Vein endothelial cell (primary cell): ENCODE data around the gene TAF10. TPM values are rescaled to one million over a fixed set of nuclear protein-coding genes. Genes with fewer than 3 reads are reported as not detected.

Experiments used
- total RNA-seq: library from RNA; depleted of rRNA; stranded (reverse); fragments of >200 nt; gene quantifications from 2 replicates; pipeline ENCODE4 v1.2.3, GENCODE V29; 2012

TAF10 gene
- 20.3 and 26.8 TPM in 2 replicates for total RNA-seq

GRCh38 chr11:6612213-6613041, at the start of gene TAF10:
TSS of gene TAF10 (minus strand) at chr11:6612216. CDS start at chr11:6612189, 27 bp downstream.

GRCh38 chr11:6655790-6656583, 44.0 kb upstream of the TAF10 start, which contains the start of gene DCHS1:
TSS of gene DCHS1 (minus strand) at chr11:6655809. CDS start at chr11:6641613, 14,196 bp downstream.

GRCh38 chr11:6619004-6619745, 7.2 kb upstream of the TAF10 start, which contains the start of gene TPP1:
TSS of gene TPP1 (minus strand) at chr11:6619422. CDS start at chr11:6619400, 22 bp downstream.

GRCh38 chr11:6603287-6604080, 8.5 kb downstream of the TAF10 start, which contains the start of the genes ILK and RRP8:
TSS of gene ILK (plus strand) at chr11:6603774. CDS start at chr11:6604272, 498 bp downstream.
TSS of gene RRP8 (minus strand) at chr11:6603616. CDS start at chr11:6603502, 114 bp downstream.

Other genes starting within 250 kb of the TAF10 start
- 35.7 and 42.1 TPM in 2 replicates for gene SMPD1, start 221.7 kb downstream of the TAF10 start, total RNA-seq
- 38.1 and 57.8 TPM in 2 replicates for gene APBB1, start 193.1 kb downstream of the TAF10 start, total RNA-seq
- gene HPX, start 171.2 kb downstream of the TAF10 start, total RNA-seq: 0.33 and 0.67 TPM in 2 replicates
- gene TRIM3, start 138.3 kb downstream of the TAF10 start, total RNA-seq: 16.7 and 19.9 TPM in 2 replicates
- 57.9 and 65.0 TPM in 2 replicates for gene ARFIP2, start 130.9 kb downstream of the TAF10 start, total RNA-seq
- gene TIMM10B, start 130.7 kb downstream of the TAF10 start, total RNA-seq: 25.5 and 30.2 TPM in 2 replicates
- 3.3 and 4.5 TPM in 2 replicates for gene DNHD1, start 114.9 kb downstream of the TAF10 start, total RNA-seq
- 11.1 and 18.5 TPM in 2 replicates for gene RRP8, start 8.6 kb downstream of the TAF10 start, total RNA-seq
- gene ILK, start 8.4 kb downstream of the TAF10 start, total RNA-seq: 140 and 155 TPM in 2 replicates
- 118 and 183 TPM in 2 replicates for gene TPP1, start 7.2 kb upstream of the TAF10 start, total RNA-seq
- 58.5 and 108 TPM in 2 replicates for gene DCHS1, start 43.6 kb upstream of the TAF10 start, total RNA-seq
- gene MRPL17, start 71.1 kb upstream of the TAF10 start, total RNA-seq: 56.8 and 60.4 TPM in 2 replicates
- 0.29 and 0.33 TPM in 2 replicates for gene OR2AG2, start 159.8 kb upstream of the TAF10 start, total RNA-seq
- under 0.01 TPM in 1 of 2 replicates, not detected in the other for gene OR2AG1, start 170.8 kb upstream of the TAF10 start, total RNA-seq
- 0.33 and 0.38 TPM in 2 replicates for gene OR6A2, start 187.5 kb upstream of the TAF10 start, total RNA-seq
- gene OR10A5, start 233.5 kb upstream of the TAF10 start, total RNA-seq: not detected in 2 replicates